Measurements from ENCODE around the gene KCNE3.
A peak's percentile ranks its signal among the peaks of the same experiment; 100 is the strongest.

KCNE3 gene

GRCh38 chr11:74471037-74471436, 3.7 kb upstream of the KCNE3 start:
- no peak for DNase-seq

GRCh38 chr11:74470526-74470925, 3.2 kb upstream of the KCNE3 start:
- no peak for DNase-seq

- no peak for DNase-seq
Observed at GRCh38 chr11:74468936-74469335, 1.6 kb upstream of the KCNE3 start.

- DNase-seq: no peak
Observed at GRCh38 chr11:74468521-74468920, 1.2 kb upstream of the KCNE3 start.

- no peak for DNase-seq
Observed at GRCh38 chr11:74468058-74468457, 709 bp upstream of the KCNE3 start.

GRCh38 chr11:74465291-74465708, 2.0 kb downstream of the KCNE3 start:
- no peak for DNase-seq

- no peak for DNase-seq
Observed at GRCh38 chr11:74464746-74465145, 2.6 kb downstream of the KCNE3 start.

- DNase-seq: no peak
Observed at GRCh38 chr11:74463216-74463615, 4.1 kb downstream of the KCNE3 start.

- no peak for DNase-seq
Observed at GRCh38 chr11:74462631-74463030, 4.7 kb downstream of the KCNE3 start.

- no peak for DNase-seq
Observed at GRCh38 chr11:74462009-74462408, 5.3 kb downstream of the KCNE3 start.

- no peak for DNase-seq
Observed at GRCh38 chr11:74460481-74461154, 6.7 kb downstream of the KCNE3 start.

- no peak for DNase-seq
Observed at GRCh38 chr11:74460065-74460464, 7.3 kb downstream of the KCNE3 start.

GRCh38 chr11:74459584-74459983, 7.8 kb downstream of the KCNE3 start:
- DNase-seq: no peak

GRCh38 chr11:74457356-74457755, 10.0 kb downstream of the KCNE3 start:
- no peak for DNase-seq

- DNase-seq: peak; percentile 32
Observed at GRCh38 chr11:74453373-74453975, 13.9 kb downstream of the KCNE3 start.

- DNase-seq: no peak
Observed at GRCh38 chr11:74452366-74452765, 15.0 kb downstream of the KCNE3 start.

GRCh38 chr11:74450318-74450717, 17.0 kb downstream of the KCNE3 start:
- no peak for DNase-seq

GRCh38 chr11:74449369-74449931, 17.9 kb downstream of the KCNE3 start:
- DNase-seq: peak; percentile 95

GRCh38 chr11:74447720-74448119, 19.6 kb downstream of the KCNE3 start:
- no peak for DNase-seq

GRCh38 chr11:74446532-74446938, 20.8 kb downstream of the KCNE3 start:
- no peak for DNase-seq

- DNase-seq: no peak
Observed at GRCh38 chr11:74444173-74444826, 23.0 kb downstream of the KCNE3 start.

GRCh38 chr11:74443071-74443864, 24.1 kb downstream of the KCNE3 start:
- peak; percentile 85 for DNase-seq

- DNase-seq: no peak
Observed at GRCh38 chr11:74442636-74443035, 24.7 kb downstream of the KCNE3 start.
